HG02870 (cell line): ENCODE data around the gene KRT14.
"Not testable (repeated sequence)": the region's sequence is repeated elsewhere in the genome, so short reads cannot be mapped to it uniquely, and the experiment has no call there.

Experiments used
- ATAC-seq: cut with Tn5 transposase; IDR thresholded peaks from one replicate; pipeline ENCODE4 v1.9.1; 2021; ENCODE audit warnings: mild to moderate bottlenecking, moderate library complexity; ENCODE audit not compliant: unreplicated experiment

KRT14 gene

DNA sequence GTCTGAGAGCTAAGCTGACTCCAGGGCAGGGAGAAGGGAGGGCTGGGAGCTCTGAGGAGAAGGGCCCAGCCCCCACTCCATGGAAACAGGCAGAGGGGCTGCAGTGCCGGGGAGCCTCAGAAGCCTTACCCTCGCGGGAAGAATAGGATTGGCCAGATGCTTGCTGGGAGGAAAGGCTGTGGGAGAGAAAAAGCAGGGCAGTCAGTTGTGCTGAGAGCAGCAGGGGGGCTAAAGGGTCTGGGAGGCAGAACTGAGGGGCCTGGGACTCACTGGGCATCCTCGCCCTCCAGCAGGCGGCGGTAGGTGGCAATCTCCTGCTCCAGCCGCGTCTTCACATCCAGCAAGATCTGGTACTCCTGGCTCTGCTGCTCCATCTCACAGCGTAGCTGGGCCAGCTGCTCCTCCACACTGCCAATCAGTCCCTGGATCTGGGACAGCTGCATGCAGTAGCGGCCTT is 23.4 kb upstream of the KRT14 start:
- ATAC-seq, result not testable (repeated sequence)

DNA sequence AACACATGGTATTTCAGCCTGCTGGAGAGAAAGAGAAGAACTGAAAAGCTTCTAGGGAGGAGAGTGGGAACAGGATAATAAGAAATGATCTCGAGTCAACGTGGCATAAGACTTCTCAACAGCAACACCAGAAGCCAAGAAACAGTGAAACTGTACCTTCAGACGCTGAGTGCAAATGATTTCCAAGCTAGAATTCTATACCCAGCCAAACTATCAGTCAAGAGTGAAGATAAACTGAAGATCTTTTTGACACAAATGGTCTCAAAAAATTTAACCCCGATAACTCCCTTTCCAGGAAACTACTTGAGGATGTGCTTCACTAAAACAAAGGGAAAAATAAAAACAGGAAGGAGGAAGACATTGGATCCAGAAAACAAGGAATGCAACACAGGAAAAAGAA is 20.2 kb upstream of the KRT14 start:
- ATAC-seq, result not testable (repeated sequence)

DNA sequence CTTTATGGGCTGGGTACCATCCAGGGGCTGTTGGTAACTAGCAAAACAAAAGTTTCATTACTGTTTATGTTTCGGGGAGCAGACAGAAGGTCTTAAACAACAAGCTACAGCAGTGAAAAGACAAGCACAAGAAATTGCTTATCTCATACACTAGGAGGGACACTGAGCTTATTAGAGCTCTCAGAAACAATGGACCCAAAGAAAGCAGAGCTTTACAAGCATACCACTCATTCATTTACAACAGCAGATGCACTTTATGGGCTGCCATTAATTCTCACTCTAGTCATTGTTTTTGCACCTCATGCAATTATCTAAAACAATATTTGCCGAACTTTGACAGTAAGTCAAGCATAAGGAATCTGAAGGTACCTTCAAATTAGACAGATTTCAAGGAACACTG is 15.8 kb upstream of the KRT14 start:
- ATAC-seq, result no peak

DNA sequence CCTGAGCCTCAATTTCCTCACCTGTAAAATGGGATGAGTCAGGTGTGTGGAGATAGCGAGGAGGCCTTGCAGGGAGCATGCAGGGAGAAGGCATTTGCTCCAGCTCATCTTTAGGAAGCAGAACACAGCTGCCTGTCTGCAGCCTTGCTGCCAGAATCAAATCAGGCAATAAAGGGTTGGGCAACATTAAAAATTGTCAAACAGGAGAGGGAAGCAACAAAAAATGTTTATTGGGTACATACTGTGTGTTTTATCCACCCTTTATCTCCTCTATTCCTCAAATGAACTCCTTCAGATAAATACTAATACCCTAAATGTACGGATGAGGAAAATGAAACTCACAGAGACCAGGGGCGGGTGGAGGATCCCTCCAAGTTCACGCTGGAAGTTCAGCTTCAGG is 13.6 kb upstream of the KRT14 start:
- ATAC-seq, result no peak

DNA sequence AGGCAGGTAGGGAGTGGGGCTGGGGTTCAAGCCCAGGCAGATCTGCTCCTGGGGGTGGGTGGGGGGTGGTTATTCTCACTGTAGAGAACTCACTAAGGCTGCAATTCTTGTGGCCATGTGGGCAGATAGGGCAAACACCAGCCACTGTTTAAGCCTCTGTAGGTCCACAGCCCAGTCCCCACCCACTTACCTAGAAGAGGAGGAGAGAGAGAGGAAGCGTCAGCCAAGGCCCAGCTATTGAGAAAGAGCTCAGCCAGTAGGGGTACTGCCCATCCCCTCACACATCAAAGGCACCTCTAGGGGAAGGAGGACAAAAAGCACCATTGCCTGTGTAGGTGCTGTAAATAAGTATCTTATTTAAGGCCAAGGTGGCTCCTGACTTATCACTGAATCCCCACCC is 13.0 kb upstream of the KRT14 start:
- ATAC-seq, result no peak

DNA sequence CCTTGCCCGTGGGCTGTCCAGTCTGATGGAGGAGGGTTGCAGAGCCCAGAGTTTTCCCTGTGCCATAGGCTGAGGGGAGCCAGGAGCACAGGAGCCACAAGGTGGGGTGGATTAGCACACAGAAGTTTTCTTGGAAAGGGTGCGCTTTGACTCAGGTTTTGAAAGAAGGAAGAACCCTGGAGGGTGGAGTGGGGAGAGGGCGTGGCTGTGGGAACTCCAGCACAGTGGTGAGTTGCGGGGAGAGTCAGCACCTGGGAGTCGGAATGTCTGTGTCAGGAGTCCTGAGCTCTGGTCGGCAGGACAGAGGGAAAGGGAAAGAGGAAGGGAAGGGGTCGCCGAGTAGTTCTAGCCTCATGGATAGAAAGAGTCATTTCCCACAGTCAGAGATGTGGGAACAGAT is 8.9 kb upstream of the KRT14 start:
- no peak for ATAC-seq

DNA sequence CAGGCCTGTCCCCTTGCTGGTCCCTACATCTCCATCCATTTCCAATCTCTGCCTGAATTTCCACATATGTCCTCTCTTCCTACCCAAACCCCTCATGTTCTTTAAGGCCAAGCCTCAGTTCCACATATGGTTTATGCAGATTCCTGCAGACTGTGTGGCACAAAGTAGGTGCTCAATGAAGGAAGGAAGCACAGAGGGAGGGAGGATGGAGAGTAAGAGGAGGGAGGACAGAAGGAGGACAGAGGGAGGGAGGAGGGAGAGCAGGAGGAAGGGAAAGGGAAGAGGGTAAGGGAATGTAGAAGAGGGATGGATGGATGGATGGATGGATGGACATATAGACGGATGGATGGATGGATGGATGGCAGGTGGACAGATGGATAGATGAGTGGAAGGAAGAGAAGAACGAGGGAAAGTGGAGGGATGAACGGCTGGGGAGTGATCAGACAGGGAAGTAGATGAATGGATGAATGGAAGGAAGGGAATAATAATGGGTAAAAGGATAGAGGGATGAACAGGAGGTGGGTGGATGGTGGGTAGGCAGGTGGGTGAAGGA is 7.7 kb upstream of the KRT14 start:
- no peak for ATAC-seq

DNA sequence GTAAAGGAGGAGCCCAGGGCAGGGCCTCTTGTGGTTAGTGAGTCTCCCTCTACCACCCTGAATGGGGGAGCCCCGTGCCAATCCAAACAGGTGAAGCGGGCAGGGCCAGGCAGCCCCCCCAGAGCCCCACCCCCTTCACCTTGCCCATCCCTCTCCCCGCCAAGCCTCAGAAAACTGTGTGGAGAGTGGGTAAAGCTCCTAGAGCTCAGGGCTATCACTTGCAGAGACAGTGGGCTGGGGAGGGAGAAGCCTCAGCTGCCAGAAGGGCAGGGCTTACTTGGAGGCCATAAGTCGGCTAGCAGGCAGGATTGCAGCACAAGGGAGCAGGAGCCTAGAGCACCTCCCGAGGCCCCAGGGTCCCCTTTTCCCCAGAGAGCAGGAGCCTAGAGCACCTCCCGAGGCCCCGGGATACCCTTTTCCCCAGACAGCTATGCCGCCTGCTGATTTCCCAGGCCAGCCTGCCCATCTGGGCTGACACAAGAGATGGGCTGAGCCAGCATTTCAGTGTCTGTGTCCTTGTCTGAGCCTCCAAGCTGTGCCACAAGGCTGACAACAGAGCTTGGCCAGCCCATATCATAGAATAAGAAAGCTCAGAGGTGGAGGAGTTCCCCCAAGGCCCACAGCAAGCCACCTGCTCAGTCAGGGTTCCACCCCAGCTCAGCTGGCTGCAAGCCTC is 6.7 kb upstream of the KRT14 start:
- ATAC-seq, result no peak

DNA sequence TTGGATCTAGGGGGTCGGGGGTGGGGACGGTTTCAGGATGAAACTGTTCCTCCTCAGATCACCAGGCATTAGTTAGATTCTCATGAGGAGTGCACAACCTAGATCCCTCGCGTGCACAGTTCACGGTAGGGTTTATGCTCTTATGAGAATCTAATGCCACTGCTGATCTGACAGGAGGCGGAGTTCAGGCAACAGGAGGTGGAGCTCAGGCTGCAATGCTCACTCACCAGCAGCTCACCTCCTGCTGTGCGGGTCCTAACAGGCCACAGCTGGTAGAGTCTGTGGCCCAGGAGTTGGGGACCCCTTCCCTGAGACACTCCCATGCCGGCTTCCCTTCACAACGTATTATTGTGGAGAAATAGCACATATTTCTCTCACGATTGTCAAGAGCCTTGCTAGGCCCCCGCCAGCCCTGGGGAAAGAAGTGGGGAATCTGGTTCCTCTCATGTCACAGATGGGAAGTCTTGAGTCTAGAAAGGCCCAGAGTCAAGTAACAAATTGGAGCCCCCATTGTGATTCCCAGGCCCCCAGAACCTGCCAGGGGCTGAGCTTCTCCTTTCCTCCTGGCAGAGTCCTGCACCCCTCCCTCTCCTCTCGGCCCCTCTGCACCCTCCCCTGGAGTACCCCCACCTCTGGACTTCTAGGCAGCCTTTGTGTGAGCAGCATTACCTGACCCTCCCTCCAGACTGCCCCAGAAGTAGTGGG is 6.1 kb upstream of the KRT14 start:
- ATAC-seq, result no peak

DNA sequence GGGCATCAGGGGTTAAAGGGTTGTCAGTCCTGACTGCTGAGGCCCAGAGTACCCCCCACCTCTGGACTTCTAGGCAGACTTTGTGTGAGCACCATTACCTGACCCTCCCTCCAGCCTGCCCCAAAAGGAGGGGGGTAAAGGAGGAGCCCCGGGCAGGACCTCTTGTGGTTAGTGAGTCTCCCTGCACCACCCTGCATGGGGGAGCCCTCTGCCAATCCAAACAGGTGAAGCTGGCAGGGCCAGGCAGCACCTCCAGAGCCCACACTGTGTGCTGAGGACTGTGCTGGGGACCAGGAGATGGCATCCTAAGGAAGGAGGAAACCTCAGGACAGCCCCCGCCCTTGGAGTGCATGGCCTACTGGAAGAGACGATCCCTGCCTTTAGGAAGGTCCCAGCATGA is 2.6 kb upstream of the KRT14 start:
- ATAC-seq, result no peak

DNA sequence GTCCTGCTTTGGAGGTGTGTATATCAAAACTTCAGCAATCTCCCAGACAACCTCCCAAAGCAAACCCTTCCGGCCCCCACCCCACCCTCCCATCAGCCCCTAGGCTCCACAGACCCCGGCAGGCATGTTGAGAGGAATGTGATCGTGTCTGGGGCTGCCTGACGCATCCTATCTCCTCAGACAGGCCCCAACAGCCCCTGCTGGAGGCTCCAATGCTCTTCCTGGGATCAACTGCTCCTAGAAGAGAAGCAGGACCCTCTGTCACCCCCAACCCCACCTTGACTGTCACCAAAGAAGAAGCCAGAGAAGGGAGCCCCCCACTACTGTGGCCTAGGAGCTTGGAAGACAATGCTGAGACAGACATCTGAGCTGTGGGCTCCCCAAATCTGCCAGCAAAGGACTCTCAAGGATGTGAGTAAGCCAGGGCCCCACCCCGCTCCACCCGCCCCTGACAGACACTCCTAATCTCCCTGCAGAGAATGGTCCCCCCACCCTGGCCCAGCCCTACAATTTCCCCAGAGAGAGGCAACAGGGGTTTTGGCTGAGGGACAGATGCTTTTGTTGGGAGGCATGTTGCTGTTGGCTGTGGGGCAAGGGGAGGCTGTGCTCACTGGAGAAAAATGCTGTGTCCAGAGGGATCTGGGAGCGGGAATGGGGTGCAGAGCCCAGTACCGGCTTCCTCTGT is 1.6 kb upstream of the KRT14 start:
- no peak for ATAC-seq

DNA sequence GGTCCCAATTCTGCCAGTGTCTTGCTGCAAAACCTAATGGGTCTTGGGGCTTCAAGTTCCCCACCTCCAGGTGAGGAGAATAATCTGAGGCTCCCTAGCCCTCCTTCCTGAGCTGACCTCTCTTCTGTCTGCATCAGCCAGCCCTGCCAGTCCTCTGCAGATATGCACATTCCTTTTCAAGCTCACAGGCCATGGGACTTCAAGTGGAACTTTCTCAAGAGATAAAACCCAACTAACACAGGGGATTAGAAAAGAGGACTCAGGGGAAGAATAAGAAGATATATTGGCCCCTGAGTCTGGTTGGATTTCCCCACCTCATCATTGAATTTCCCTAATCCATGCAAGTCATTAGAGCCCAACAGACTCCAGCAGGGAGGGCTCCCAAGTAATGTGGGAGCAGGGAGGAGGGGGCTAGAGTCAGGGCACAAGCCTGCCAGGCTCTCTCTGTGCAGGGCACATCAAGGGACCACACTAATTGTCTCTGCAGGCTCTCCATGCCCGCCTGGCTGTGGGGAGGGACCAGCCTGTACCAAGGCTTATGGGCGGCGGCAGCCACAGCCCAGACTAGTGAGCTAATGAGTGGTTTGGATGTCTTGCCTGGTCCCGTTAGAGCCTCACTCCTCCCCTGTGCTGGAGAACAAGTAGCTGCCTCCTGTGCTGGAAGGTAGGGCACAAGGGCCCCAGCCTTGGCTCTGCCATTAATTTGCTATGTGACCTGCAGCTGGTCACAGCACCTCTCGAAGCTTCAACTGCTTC is 1.2 kb downstream of the KRT14 start:
- ATAC-seq, result no peak

DNA sequence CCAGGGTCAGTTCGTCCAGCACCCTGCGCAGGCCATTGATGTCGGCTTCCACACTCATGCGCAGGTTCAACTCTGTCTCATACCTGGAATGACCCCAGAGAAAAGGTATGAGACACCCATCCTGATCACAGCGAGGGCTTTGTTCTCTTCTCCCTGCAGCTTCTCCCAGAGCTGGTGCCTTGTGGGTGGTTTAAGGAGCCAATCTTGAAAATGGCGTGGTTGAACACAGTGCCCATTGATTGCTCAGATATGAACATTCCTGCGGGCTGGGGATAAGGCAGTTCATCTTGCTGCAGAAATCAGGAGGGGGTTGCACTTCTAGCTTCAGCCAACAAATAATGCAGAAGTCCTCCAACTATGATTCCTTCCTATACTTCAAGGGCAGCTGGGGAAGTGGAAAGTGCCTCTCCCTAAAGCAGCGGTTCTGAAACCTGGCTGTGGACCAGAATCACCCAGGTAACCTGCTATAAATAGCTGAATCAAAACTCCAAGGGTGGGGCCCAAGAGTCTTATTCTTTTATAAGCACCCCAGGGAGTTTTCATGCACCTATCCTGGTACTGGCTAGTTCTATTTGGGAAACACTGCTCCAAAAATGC is 2.3 kb downstream of the KRT14 start:
- not testable (repeated sequence) for ATAC-seq

DNA sequence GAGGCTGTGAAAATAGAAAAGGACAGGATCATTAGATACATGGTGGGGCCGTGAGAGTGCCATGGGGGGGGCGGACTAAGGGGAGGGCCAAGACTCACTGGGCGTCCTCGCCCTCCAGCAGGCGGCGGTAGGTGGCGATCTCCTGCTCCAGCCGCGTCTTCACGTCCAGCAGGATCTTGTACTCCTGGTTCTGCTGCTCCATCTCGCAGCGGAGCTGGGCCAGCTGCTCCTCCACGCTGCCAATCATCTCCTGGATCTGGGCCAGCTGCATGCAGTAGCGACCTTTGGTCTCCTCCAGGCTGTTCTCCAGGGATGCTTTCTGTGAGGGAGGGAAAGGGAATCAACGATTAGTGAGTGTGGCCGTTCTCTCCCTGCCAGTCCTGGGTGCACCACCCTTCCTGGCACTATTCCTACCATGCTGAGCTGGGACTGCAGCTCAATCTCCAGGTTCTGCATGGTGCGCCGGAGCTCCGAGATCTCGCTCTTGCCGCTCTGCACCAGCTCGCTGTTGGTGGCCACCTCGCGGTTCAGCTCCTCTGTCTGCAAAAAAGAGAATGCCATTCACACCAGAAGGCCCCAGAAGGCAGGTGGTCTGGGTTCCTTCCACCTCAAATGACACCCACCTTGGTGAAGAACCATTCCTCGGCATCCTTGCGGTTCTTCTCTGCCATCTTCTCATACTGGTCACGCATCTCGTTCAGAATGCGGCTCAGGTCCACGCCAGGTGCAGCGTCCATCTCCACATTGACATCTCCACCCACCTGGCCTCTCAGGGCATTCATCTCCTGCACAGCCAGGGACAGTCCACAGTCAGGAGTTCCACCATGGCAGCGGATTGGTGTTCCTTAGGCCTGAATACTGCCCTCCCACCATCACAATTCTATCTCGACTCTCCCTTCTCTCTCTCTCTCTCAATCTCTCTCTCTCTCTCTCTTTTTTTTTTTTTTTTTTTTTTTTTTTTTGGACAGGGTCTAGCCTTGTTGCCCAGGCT is 3.3 kb downstream of the KRT14 start:
- no peak for ATAC-seq

DNA sequence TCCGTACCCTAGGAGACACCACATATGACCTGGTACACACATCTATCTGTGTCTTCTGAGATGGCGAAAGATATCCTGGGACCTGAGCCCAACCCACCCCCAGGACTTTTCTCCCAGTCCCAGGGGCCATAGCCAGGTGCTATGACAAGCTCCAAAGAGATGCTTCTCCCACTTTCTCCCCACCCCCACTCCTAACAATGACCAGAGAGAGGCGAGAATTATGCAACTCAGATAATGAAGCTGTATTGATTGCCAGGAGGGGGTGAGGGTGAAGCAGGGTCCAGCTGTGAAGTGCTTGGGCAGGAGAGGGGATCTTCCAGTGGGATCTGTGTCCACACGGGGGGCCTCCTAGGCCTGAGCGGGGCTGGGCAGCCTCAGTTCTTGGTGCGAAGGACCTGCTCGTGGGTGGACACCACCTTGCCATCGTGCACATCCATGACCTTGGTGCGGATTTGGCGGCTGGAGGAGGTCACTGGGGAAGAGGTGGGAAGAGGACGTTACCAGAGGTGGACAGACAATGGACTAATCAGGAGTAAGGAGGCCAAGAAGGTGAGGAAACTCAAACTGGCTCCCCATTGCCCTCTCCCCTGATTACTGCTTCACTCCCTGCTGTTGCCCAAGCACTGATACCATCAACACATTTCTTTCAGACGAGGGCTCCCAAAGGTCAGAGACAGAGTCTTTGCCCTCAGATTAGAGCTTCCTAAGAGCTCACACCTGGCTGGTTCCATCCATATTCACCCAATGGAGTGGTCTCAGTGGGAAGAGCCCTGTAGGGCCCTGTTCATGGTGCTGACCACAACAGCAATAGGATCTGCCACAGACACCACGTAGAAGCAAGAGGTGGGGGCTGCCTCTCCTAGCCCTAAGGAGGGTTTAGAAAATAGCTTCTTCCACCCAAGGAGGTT is 4.4 kb downstream of the KRT14 start:
- not testable (repeated sequence) for ATAC-seq

DNA sequence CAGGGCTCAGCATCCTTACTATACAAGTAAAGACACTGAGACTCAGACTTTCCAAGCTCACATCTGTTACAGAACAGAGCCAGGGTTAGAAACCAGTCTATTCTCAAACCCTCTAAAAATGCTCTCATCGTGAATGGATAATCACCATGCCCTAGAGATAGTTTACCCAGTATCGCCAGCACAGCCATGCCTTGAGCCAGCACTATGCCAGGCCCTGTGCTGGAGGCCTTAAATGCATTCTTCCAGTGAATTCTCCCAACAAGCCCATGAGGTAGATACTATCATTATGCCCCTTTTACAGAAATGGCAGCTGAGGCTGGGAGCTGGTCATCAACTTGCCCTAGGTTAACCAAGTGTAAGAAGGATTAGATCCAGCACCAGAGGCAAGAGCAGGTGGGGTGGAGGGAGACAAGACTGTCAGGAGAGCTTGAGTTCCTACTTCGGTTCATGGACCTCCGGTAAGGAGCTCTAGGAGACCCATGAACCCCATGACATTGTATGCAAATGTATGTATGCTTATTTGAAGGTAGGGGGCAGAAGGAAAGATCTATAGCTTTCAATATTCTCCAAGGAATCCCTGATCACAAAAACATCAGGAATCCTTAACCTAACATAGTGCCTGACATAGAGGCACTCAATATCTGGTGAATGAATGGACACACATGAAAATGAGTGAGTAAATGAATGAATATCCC is 5.2 kb downstream of the KRT14 start:
- no peak for ATAC-seq

DNA sequence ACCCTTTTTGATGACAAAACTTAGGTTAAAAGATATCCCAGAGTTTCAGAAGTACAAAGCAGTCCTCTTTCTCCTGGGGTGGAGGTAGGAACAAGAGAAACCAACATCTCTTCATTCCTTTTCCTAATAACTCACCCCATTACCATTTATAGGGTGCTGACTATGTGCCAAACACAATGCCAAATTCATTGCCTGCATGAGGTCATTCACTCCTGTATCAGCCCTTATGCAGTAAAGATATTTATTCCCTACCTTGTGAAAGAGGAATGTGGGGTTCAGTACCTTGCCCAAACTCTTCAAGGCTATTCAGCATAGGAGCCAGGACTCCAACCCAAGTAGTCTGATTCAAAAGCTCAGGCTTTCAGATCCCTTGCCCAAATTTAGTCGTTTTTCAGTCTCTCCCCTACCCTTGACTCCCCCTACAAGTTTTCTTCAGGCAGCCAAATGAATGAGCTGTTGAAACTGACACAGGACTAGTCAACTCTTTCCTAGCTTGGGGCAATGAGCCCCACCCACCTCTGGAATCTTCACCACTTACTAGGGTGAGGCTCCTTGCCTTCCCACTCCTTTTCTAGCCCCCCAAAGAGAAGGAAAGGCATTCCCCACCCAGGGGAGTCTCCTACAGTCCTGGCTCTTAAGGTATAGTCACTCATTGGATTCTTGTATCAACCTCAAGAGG is 5.9 kb downstream of the KRT14 start:
- ATAC-seq, result no peak
